GM06990 (cell line): Measurements from ENCODE around the gene ADGRL3.

Source experiments
- DNase-seq: peaks from one replicate; pipeline ENCODE4 v3.0.0-alpha.2; 2011; ENCODE audit not compliant: insufficient read length; ENCODE audit errors: extremely low read depth
- H3K27me3 ChIP-seq: replicated peaks from 2 replicates; pipeline ENCODE4 v1.6.0; 2011; ENCODE audit warnings: low read length; ENCODE audit not compliant: control insufficient read depth, insufficient read depth
- H3K36me3 ChIP-seq: 2 replicates; pipeline ENCODE4 v1.5.1; 2011; ENCODE audit warnings: low read length; ENCODE audit not compliant: control insufficient read depth, insufficient read depth
- H3K4me3 ChIP-seq: replicated peaks from 2 replicates; pipeline ENCODE4 v1.5.1; 2011; ENCODE audit warnings: low read depth, mild to moderate bottlenecking, control low read depth, low read length
- CTCF ChIP-seq: IDR thresholded peaks from 2 replicates; pipeline ENCODE4 v1.5.1; 2011; ENCODE audit warnings: low read length, control low read depth, mild to moderate bottlenecking, inconsistent platforms; ENCODE audit not compliant: insufficient read depth, poor library complexity, severe bottlenecking

The ADGRL3 gene

DNA sequence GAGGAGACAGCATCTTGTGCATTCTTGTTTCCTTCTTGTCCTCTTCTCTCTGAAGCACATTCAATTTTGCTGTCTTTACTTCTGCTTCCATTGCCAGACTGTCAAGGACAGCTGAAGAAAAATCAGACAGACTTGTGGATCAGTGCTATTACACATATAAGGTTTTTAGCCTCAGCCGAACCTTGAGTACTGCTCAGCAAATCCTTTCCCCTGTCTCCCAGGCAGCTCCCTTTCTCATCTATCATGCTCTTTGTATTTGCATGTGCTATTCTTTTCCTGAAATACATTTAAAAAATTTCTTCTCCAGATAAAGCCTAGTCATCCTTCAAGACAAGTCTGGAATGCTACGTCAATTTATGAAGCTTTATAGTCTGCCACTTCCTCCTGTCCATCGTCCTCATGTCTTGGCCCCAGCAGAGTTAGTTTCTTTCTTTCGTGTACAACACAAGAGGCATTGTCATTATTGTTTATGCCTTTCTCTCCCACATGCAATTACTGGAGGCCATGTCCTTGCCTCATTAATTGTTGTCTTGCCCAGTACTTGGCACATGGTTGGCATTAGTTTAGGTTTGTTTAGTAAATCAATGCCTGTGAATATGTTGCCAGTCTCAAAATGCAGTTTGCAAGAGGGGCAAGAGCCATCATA lies 45.1 kb downstream of the ADGRL3 start:
- TF ChIP-seq CTCF: no peak
- no peaks in the 10 kb centered on the region for H3K27me3 ChIP-seq
- no peak overlapping the region for H3K4me3 ChIP-seq
- DNase-seq: no peak
- no peaks in the 10 kb centered on the region for H3K36me3 ChIP-seq

- Histone ChIP-seq H3K4me3 (no peak overlapping the region), H3K27me3 (no peaks in the 10 kb centered on the region), H3K36me3 (no peaks in the 10 kb centered on the region)
- TF ChIP-seq CTCF: no peak
- DNase-seq: no peak
Observed at GRCh38 chr4:61246034-61246433, 45.9 kb downstream of the ADGRL3 start.

DNA sequence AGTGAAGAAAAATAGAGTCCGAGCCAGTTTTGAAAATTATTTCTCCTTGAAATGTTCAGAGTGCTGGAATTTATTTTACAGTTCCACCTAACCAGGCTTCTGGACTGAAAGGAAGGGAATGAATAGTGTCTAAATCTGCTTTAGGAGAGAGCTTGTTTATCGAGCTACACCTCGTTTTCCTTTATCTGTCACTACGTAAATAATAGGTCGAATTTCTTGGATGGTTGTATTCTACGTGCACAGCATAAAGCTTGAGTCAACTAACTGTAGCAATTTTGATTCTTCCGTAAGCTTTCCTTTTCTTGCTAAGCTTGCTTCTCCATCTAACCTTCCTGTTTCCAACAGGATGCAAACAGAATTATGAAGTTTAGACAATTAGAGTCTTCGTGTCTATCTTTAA lies 48.6 kb downstream of the ADGRL3 start:
- DNase-seq: no peak
- TF ChIP-seq CTCF: no peak
- no peaks in the 10 kb centered on the region for H3K27me3 ChIP-seq
- H3K4me3 ChIP-seq: no peak overlapping the region
- H3K36me3 ChIP-seq: no peaks in the 10 kb centered on the region

GRCh38 chr4:61251129-61251528 lies 51.0 kb downstream of the ADGRL3 start:
- Histone ChIP-seq H3K27me3 (no peaks in the 10 kb centered on the region), H3K4me3 (no peak overlapping the region), H3K36me3 (no peaks in the 10 kb centered on the region)
- DNase-seq: no peak
- TF ChIP-seq CTCF: no peak

- no peak overlapping the region for H3K4me3 ChIP-seq
- TF ChIP-seq CTCF: no peak
- DNase-seq: no peak
- H3K27me3 ChIP-seq: no peaks in the 10 kb centered on the region
- H3K36me3 ChIP-seq: no peaks in the 10 kb centered on the region
Observed at GRCh38 chr4:61254406-61254805, 54.3 kb downstream of the ADGRL3 start.

DNA sequence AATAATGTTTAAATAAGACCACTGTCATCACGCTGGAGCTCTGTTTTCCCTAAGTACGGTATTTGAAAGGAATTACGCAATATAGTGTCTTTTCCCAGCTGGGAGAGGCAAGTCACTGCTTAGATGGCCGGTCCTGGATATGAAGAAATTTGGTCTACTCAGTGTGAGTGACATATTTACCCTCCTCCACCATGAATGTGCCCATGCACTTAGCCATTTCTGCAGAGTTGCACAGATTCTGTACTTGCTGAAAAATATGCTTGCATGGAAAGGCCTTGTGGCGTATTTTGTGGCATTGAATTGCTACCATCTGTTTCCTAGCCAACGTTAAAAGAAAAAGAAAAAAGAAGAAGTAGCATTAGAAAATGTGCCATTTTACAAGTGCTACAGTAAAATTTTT lies 73.1 kb downstream of the ADGRL3 start:
- no peak for DNase-seq
- no peaks in the 10 kb centered on the region for H3K36me3 ChIP-seq
- TF ChIP-seq CTCF: no peak

More for the DNA sequence above, 73.1 kb downstream of the ADGRL3 start:
- Histone ChIP-seq H3K4me3 (no peak overlapping the region), H3K27me3 (no peaks in the 10 kb centered on the region)
